ENCODE results near the gene MYH10.
"Not testable (repeated sequence)": the region's sequence is repeated elsewhere in the genome, so short reads cannot be mapped to it uniquely, and the experiment has no call there.

Gene MYH10

GRCh38 chr17:8542599-8543502 lies 87.7 kb downstream of the MYH10 start:
- peak; percentile 67 for DNase-seq

DNA sequence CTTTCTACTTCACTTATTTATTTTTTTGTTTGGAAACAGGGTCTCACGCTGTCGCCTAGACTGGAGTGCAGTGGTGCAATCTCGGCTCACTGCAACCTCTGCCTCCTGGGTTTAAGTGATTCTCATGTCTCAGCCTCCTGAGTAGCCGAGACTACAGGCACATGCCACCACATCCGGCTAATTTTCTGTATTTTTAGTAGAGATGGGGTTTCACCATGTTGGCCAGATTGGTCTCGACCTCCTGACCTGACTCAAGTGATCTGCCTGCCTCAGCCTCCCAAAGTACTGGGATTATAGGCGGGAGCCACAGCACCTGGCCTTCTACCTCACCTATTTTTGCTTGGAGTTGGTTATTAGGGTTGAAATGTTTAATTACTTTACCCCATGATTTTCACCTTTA lies 90.5 kb downstream of the MYH10 start:
- not testable (repeated sequence) for DNase-seq

- DNase-seq = no peak
Measured at GRCh38 chr17:8537734-8538133, 92.8 kb downstream of the MYH10 start.

GRCh38 chr17:8534498-8535188 lies 95.9 kb downstream of the MYH10 start:
- no peak for DNase-seq

GRCh38 chr17:8532021-8532420 lies 98.5 kb downstream of the MYH10 start:
- DNase-seq = peak; percentile 88

GRCh38 chr17:8522577-8522976 lies 107.9 kb downstream of the MYH10 start:
- no peak for DNase-seq

GRCh38 chr17:8520981-8521380 lies 109.5 kb downstream of the MYH10 start:
- DNase-seq = no peak

DNA sequence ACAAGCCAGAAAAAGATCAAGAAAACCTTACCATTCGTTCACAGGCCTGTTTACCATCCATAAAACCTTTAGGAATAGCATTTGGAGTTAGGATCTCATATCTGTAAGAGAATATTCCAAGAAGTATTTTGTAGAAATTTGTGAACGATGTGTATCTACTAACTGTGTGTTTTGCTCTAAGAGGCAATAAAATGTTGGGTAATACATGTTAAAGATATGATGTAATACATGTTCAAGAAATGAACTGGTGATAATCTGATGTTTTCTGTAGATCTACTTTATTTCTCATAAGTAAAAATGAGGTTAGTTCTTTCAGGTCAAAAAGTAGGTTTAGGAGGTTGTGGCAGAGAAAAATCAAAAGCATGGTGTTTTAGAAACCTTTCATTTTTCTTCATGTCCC lies 111.7 kb downstream of the MYH10 start:
- DNase-seq = no peak

- no peak for DNase-seq
Measured at GRCh38 chr17:8518326-8518725, 112.2 kb downstream of the MYH10 start.

GRCh38 chr17:8514801-8515200 lies 115.7 kb downstream of the MYH10 start:
- no peak for DNase-seq

DNA sequence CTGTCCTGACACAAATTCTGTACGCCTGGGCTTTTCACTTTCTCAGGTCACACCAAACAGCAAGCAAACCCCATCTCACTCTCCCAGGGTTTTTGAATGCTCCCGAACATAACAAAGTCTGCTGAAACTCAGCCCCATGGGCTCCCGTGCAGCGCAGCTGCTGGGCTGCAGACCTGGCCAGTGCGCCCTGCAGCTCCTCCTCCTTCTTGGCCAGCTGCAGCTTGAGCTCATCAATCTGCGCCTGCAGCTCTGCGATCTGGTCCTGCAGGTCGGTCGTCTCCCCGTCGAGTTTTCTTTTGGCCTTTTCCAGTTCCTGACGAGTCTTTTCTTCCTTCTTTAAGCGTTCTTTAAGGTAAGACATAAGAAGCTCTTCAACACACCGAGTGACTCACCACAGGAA lies 124.4 kb downstream of the MYH10 start:
- DNase-seq = no peak

GRCh38 chr17:8504460-8505207 lies 125.9 kb downstream of the MYH10 start:
- DNase-seq = no peak

GRCh38 chr17:8503807-8504206 lies 126.7 kb downstream of the MYH10 start:
- no peak for DNase-seq

DNA sequence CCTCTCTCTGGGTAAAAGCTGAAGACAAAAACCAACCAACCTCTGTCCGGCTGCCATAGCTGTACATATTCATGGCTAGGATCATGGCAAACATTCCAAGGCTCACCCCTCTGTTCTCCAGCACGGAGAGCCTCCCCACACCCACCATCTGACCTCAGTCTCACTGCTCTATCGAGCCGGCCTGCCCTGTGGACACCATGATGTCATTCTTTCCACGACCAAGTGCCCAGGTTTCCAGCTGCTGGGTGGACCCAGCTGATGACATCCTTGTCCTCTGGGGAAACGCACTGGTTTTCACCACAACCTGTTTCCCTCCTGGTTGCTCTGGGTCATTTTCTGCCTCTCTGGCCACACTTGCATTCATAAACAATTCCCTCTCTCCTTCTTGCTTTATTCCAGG lies 127.2 kb downstream of the MYH10 start:
- DNase-seq = no peak

DNA sequence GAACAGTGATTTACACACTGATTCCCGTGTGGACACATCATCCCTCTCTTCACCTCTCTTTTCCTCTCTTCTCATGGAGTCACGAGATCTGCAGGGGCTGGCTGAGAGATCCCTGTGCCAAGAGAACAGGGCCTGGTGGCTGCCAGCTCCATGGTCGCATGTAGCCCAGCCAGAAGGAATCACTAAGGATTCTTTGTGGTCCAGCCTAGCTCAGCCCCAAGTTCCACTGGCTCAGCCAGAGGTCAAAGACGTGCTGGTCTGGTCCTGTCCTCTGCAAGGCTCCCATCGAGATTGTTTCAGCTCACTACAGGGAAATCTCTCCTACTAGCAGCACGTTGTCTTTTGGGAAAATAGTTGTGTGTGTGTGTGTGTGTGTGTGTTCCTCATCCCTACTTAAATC lies 128.4 kb downstream of the MYH10 start:
- no peak for DNase-seq

- no peak for DNase-seq
Measured at GRCh38 chr17:8500609-8501008, 129.9 kb downstream of the MYH10 start.

DNA sequence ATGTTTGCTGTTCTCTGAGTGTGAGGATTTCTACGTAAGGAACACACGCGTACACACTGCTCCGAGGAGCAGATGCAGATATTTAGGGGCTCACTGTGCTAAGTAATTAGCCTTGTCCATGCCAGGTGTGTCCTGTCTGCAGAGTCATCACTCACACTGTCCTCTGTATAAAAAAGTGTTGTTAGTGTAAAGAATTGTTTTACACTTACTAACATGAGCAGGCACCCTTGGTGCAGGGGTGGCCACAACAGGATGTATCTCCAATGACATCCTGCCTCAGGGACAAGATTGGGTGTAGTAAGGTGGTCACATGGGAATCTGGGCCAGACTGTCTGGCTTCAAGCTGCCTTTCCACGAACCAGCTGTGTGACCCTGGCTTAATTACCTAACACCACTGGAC lies 130.9 kb downstream of the MYH10 start:
- no peak for DNase-seq

DNA sequence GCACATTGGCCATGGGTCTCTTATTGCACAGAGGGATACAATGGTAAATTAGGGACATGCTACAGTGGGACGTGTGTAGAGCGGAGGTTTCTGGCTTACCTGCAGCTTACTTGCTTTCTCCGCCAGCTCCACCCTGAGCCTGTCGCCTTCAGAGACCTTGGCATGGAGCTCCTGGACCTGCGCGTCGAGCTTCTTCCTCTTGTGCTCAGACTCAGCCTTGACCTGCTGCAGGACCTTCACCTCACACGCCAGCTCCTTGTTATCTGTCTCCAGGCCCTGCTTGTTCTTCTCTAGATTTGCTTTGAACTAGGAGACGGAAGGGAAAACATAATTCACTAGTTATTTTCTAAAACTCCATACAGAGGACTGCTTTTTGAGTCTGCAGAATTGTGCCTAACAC lies 131.4 kb downstream of the MYH10 start:
- no peak for DNase-seq

- no peak for DNase-seq
Measured at GRCh38 chr17:8496081-8496480, 134.4 kb downstream of the MYH10 start.

GRCh38 chr17:8494506-8495111 lies 135.9 kb downstream of the MYH10 start:
- DNase-seq = no peak

GRCh38 chr17:8494021-8494420 lies 136.5 kb downstream of the MYH10 start:
- no peak for DNase-seq

DNA sequence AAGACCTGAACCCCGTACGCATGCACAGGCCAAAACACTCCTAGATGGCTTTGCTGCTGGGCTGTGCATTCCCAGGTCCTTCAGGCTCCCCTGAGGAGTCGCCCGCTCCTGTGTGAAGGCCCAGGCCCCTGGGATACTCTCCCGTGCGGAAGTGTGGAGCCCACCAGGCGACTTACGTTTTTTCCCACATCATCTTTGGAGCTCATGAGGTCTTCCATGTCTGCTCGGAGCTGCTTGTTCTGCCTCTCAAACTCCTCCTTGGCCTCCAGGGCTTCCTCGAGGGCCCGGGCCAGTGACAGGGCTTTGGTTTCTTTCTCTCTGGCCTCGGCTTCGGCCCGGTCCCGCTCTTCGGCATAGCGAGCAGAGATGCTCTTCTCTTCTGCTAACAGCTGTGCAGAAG lies 138.4 kb downstream of the MYH10 start:
- DNase-seq = no peak

Measured in DMS53 (cell line).